CD14-positive monocyte (primary cell): ENCODE results near the gene INPP4A. TPM values are rescaled to one million over a fixed set of nuclear protein-coding genes. Genes with fewer than 3 reads are reported as not detected.
A peak's percentile ranks its signal among the peaks of the same experiment; 100 is the strongest.

Experiments used
- DNase-seq, 3 donors: peaks; one replicate each; pipeline ENCODE4 v3.0.0-alpha.2; 2011 to 2022
- H2AFZ ChIP-seq: 2 replicates; pipeline ENCODE4 v1.6.0; 2012; ENCODE audit warnings: mild to moderate bottlenecking, low read depth, low read length, inconsistent platforms; ENCODE audit not compliant: insufficient read depth, poor library complexity, severe bottlenecking
- H3K27ac ChIP-seq, 2 donors: 1 replicate in 1 of 2; 2 replicates in 1 of 2; pipeline ENCODE4 v1.5.1; 2012 to 2013; ENCODE audit warnings: low read length in 2 of 2, control low read depth in 1 of 2, inconsistent platforms in 1 of 2, low read depth in 1 of 2, mild to moderate bottlenecking in 1 of 2
- H3K27me3 ChIP-seq, 2 donors: one replicate each; pipeline versions ENCODE4 v1.6.0 to v1.6.1; 2011 to 2013; ENCODE audit warnings: low read length in 2 of 2; ENCODE audit not compliant: control insufficient read depth in 2 of 2, insufficient read depth in 2 of 2
- H3K36me3 ChIP-seq, 2 donors: replicated peaks in 1 of 2; 1 replicate in 1 of 2; 2 replicates in 1 of 2; pipeline versions ENCODE4 v1.5.1 to v1.6.1; 2012 to 2013; ENCODE audit warnings: low read length in 2 of 2, control low read depth in 1 of 2, inconsistent platforms in 1 of 2, mild to moderate bottlenecking in 1 of 2; ENCODE audit not compliant: insufficient read depth in 2 of 2, control insufficient read depth in 1 of 2
- H3K4me1 ChIP-seq, 2 donors: 1 replicate in 1 of 2; 2 replicates in 1 of 2; pipeline versions ENCODE4 v1.5.1 to v1.6.1; 2012 to 2013; ENCODE audit warnings: low read length in 2 of 2, control low read depth in 1 of 2, inconsistent platforms in 1 of 2, mild to moderate bottlenecking in 1 of 2, moderate library complexity in 1 of 2; ENCODE audit not compliant: insufficient read depth in 2 of 2, control insufficient read depth in 1 of 2
- H3K4me2 ChIP-seq: replicated peaks from 2 replicates; pipeline ENCODE3; 2012; ENCODE audit warnings: low read length, moderate library complexity, mild to moderate bottlenecking; ENCODE audit not compliant: poor library complexity, severe bottlenecking; ENCODE audit errors: extremely low read depth
- H3K4me3 ChIP-seq, 3 experiments: fragments of 200-600 bp in 1 of 3; sonication (generic) in 1 of 3; replicated peaks in 1 of 3; 1 replicate in 2 of 3; 2 replicates in 1 of 3; pipeline ENCODE4 v1.5.1; 2011 to 2013; ENCODE audit warnings: low read length in 3 of 3, mild to moderate bottlenecking in 3 of 3, control low read depth in 2 of 3, low read depth in 2 of 3, inconsistent platforms in 1 of 3, moderate library complexity in 1 of 3
- H3K79me2 ChIP-seq: 2 replicates; pipeline ENCODE4 v1.6.0; 2012; ENCODE audit warnings: mild to moderate bottlenecking, control low read depth, inconsistent platforms, low read length, moderate library complexity; ENCODE audit not compliant: insufficient read depth
- H3K9ac ChIP-seq: 2 replicates; pipeline ENCODE4 v1.6.0; 2017; ENCODE audit warnings: low read length, mild to moderate bottlenecking; ENCODE audit not compliant: insufficient read depth, poor library complexity, severe bottlenecking
- H3K9me3 ChIP-seq, 2 donors: replicated peaks in 1 of 2; 1 replicate in 1 of 2; 2 replicates in 1 of 2; pipeline versions ENCODE4 v1.5.1 to v1.6.1; 2012 to 2013; ENCODE audit warnings: low read length in 2 of 2, control low read depth in 1 of 2; ENCODE audit not compliant: control insufficient read depth in 1 of 2, insufficient read depth in 1 of 2
- H4K20me1 ChIP-seq: 2 replicates; pipeline ENCODE4 v1.6.0; 2012; ENCODE audit warnings: mild to moderate bottlenecking, low read length, control low read depth, moderate library complexity; ENCODE audit not compliant: insufficient read depth
- H3K27ac Mint-ChIP-seq, 7 donors: one replicate each; pipeline ENCODE4 v1.8.0; 2020; ENCODE audit warnings: mild to moderate bottlenecking in 7 of 7, mixed read lengths in 7 of 7, moderate library complexity in 6 of 7, inconsistent platforms in 2 of 7
- H3K27me3 Mint-ChIP-seq, 3 donors: one replicate each; pipeline ENCODE4 v1.8.0; 2021 to 2022; ENCODE audit warnings: low read depth in 3 of 3, mild to moderate bottlenecking in 3 of 3, mixed read lengths in 3 of 3, moderate library complexity in 3 of 3, inconsistent platforms in 1 of 3
- H3K36me3 Mint-ChIP-seq, 2 donors: one replicate each; pipeline ENCODE4 v1.8.0; 2020; ENCODE audit warnings: mixed read lengths in 2 of 2, inconsistent platforms in 1 of 2, mild to moderate bottlenecking in 1 of 2
- H3K4me1 Mint-ChIP-seq: one replicate; pipeline ENCODE4 v1.8.0; 2020; ENCODE audit warnings: mild to moderate bottlenecking, mixed read lengths
- H3K4me3 Mint-ChIP-seq, 2 donors: one replicate each; pipeline ENCODE4 v1.8.0; 2020; ENCODE audit warnings: mild to moderate bottlenecking in 2 of 2, mixed read lengths in 2 of 2, moderate library complexity in 1 of 2
- H3K9me3 Mint-ChIP-seq, 7 donors: one replicate each; pipeline ENCODE4 v1.8.0; 2020 to 2022; ENCODE audit warnings: mixed read lengths in 7 of 7, mild to moderate bottlenecking in 6 of 7, moderate library complexity in 6 of 7, inconsistent platforms in 2 of 7
- CTCF ChIP-seq: fragments of 200-600 bp; IDR thresholded peaks from one replicate; pipeline ENCODE4 v1.8.0; 2022; ENCODE audit warnings: antibody characterized with exemption, mild to moderate bottlenecking
- WGBS: methylation state at CpG from one replicate; pipeline ENCODE4 v1.1.5; 2013; ENCODE audit warnings: missing lambda C conversion rate; ENCODE audit not compliant: insufficient coverage; 5-methylcytosine and 5-hydroxymethylcytosine counted together
- intact Hi-C, 2 donors: fragments of 100-400 bp; cut with micrococcal nuclease; formaldehyde crosslinking; loops; one replicate each; pipeline versions ENCODE4 v1.15.0 to v1.15.1; 2023
- polyA plus RNA-seq, 3 donors: library from polyadenylated mRNA; depleted of rRNA in 1 of 3; unstranded in 2 of 3; stranded (reverse) in 1 of 3; fragments of 300-500 nt in 2 of 3; fragments of >200 nt in 1 of 3; fragmentation: Illumina TruSeq in 2 of 3; gene quantifications; 1 replicate in 2 of 3; 2 replicates in 1 of 3; pipeline ENCODE4 v1.2.3, GENCODE V29; 2012 to 2021

INPP4A gene
- polyA plus RNA-seq, 3 donors = 13.7 to 52.4 (median 20.7) TPM

GRCh38 chr2:98637401-98638147 lies 192.9 kb downstream of the INPP4A start:
- no peaks in the 10 kb centered on the region for H3K27me3 Mint-ChIP-seq
- Histone ChIP-seq H3K27me3 (no peaks in the 10 kb centered on the region), H3K9ac (no peak overlapping the region), H3K4me3 (no peak overlapping the region), H3K4me2 (no peak overlapping the region), H4K20me1 (no peaks in the 10 kb centered on the region), H2AFZ (no peak overlapping the region), H3K27ac (no peak overlapping the region), H3K9me3 (no peaks in the 10 kb centered on the region), H3K4me1 (no peaks in the 10 kb centered on the region), H3K79me2 (no peaks in the 10 kb centered on the region), H3K36me3 (peaks cover 78 to 83% of the 10 kb centered on the region in 2 donors)
- intact Hi-C loops = no loop called here
- peak overlapping the region in 2 of 7 donors; percentile 46 to 48 for H3K27ac Mint-ChIP-seq
- 100% methylated on average over 6 of the region's 10 CpGs for WGBS
- H3K36me3 Mint-ChIP-seq = peaks cover 76 to 87% of the 10 kb centered on the region in 2 donors
- H3K4me1 Mint-ChIP-seq = no peaks in the 10 kb centered on the region
- no peak for TF ChIP-seq CTCF
- H3K9me3 Mint-ChIP-seq = no peaks in the 10 kb centered on the region
- DNase-seq = no peak
- H3K4me3 Mint-ChIP-seq = no peak overlapping the region

GRCh38 chr2:98643496-98644100 lies 198.9 kb downstream of the INPP4A start:
- peaks cover 62 to 90% of the 10 kb centered on the region in 2 donors for H3K36me3 ChIP-seq
- Mint-ChIP-seq H3K36me3 (peaks cover 57 to 76% of the 10 kb centered on the region in 2 donors), H3K4me1 (no peaks in the 10 kb centered on the region)

More at GRCh38 chr2:98643496-98644100, 198.9 kb downstream of the INPP4A start:
- no peaks in the 10 kb centered on the region for H3K9me3 Mint-ChIP-seq
- Histone ChIP-seq H2AFZ (no peak overlapping the region), H3K9me3 (no peaks in the 10 kb centered on the region), H3K9ac (no peak overlapping the region), H3K27ac (no peak overlapping the region), H3K4me3 (no peak overlapping the region), H3K4me2 (no peak overlapping the region), H3K79me2 (no peaks in the 10 kb centered on the region), H3K27me3 (no peaks in the 10 kb centered on the region), H3K4me1 (no peaks in the 10 kb centered on the region), H4K20me1 (no peaks in the 10 kb centered on the region)
- intact Hi-C loops = no loop called here
- WGBS = 76% methylated on average over 3 of the region's 5 CpGs
- no peak overlapping the region for H3K27ac Mint-ChIP-seq
- no peaks in the 10 kb centered on the region for H3K27me3 Mint-ChIP-seq
- DNase-seq = no peak
- H3K4me3 Mint-ChIP-seq = no peak overlapping the region
- TF ChIP-seq CTCF = no peak

Other genes starting within 250 kb of the INPP4A start
- not detected for gene CNGA3, start 98.4 kb upstream of the INPP4A start, polyA plus RNA-seq
- 10 to 100 TPM; 27.3 to 42.9 (median 39.0) TPM for gene COA5, start 163.7 kb downstream of the INPP4A start, polyA plus RNA-seq
- gene UNC50, start 163.7 kb downstream of the INPP4A start, polyA plus RNA-seq = 10 to 100 TPM; 32.5 to 72.0 (median 62.8) TPM